Skeletal muscle satellite cell (primary cell): ENCODE measurements around the gene ADK.

Experiments used
- H3K27me3 ChIP-seq: 2 replicates; pipeline ENCODE4 v1.7.0; 2013; ENCODE audit warnings: low read length; ENCODE audit not compliant: control insufficient read depth, insufficient read depth
- H3K36me3 ChIP-seq: 2 replicates; pipeline ENCODE4 v1.7.0; 2013; ENCODE audit warnings: mild to moderate bottlenecking, control low read depth, low read length; ENCODE audit not compliant: insufficient read depth
- H3K4me1 ChIP-seq: 2 replicates; pipeline ENCODE4 v1.7.0; 2013; ENCODE audit warnings: low read length; ENCODE audit not compliant: control insufficient read depth, insufficient read depth
- H3K4me2 ChIP-seq: 2 replicates; pipeline ENCODE4 v1.7.0; 2013; ENCODE audit warnings: mild to moderate bottlenecking, low read length
- H3K4me3 ChIP-seq: 2 replicates; pipeline ENCODE4 v1.7.0; 2013; ENCODE audit warnings: low read length
- H3K9ac ChIP-seq: 2 replicates; pipeline ENCODE4 v1.7.0; 2013; ENCODE audit warnings: mild to moderate bottlenecking, low read depth, low read length, moderate library complexity
- H3K9me3 ChIP-seq: replicated peaks from 2 replicates; pipeline ENCODE4 v1.7.0; 2013; ENCODE audit warnings: mild to moderate bottlenecking, control low read depth, low read length

ADK gene

GRCh38 chr10:74246495-74246894 is 95.5 kb downstream of the ADK start:
- Histone ChIP-seq H3K4me2 (no peak overlapping the region), H3K4me3 (no peak overlapping the region), H3K9me3 (no peaks in the 10 kb centered on the region), H3K27me3 (no peaks in the 10 kb centered on the region), H3K36me3 (peaks cover 8% of the 10 kb centered on the region), H3K4me1 (no peaks in the 10 kb centered on the region), H3K9ac (no peak overlapping the region)

GRCh38 chr10:74249865-74250264 is 98.8 kb downstream of the ADK start:
- no peaks in the 10 kb centered on the region for H3K4me1 ChIP-seq
- H3K9ac ChIP-seq, result no peak overlapping the region
- no peaks in the 10 kb centered on the region for H3K9me3 ChIP-seq
- no peaks in the 10 kb centered on the region for H3K27me3 ChIP-seq
- H3K4me3 ChIP-seq, result no peak overlapping the region
- no peaks in the 10 kb centered on the region for H3K36me3 ChIP-seq
- no peak overlapping the region for H3K4me2 ChIP-seq

- H3K4me1 ChIP-seq, result no peaks in the 10 kb centered on the region
- H3K4me2 ChIP-seq, result no peak overlapping the region
- H3K9me3 ChIP-seq, result no peaks in the 10 kb centered on the region
- no peak overlapping the region for H3K9ac ChIP-seq
- no peak overlapping the region for H3K4me3 ChIP-seq
- no peaks in the 10 kb centered on the region for H3K36me3 ChIP-seq
- H3K27me3 ChIP-seq, result no peaks in the 10 kb centered on the region
Measured at GRCh38 chr10:74255214-74255613, 104.2 kb downstream of the ADK start.

GRCh38 chr10:74255888-74256357 is 104.9 kb downstream of the ADK start:
- Histone ChIP-seq H3K9me3 (no peaks in the 10 kb centered on the region), H3K4me1 (no peaks in the 10 kb centered on the region), H3K4me2 (no peak overlapping the region), H3K9ac (no peak overlapping the region), H3K36me3 (no peaks in the 10 kb centered on the region), H3K4me3 (no peak overlapping the region), H3K27me3 (no peaks in the 10 kb centered on the region)

- Histone ChIP-seq H3K4me1 (no peaks in the 10 kb centered on the region), H3K4me3 (no peak overlapping the region), H3K4me2 (no peak overlapping the region), H3K9me3 (no peaks in the 10 kb centered on the region), H3K27me3 (no peaks in the 10 kb centered on the region), H3K36me3 (no peaks in the 10 kb centered on the region), H3K9ac (no peak overlapping the region)
Measured at GRCh38 chr10:74262856-74263255, 111.8 kb downstream of the ADK start.

- Histone ChIP-seq H3K4me1 (no peaks in the 10 kb centered on the region), H3K27me3 (no peaks in the 10 kb centered on the region), H3K36me3 (no peaks in the 10 kb centered on the region), H3K4me2 (no peak overlapping the region), H3K4me3 (no peak overlapping the region), H3K9ac (no peak overlapping the region), H3K9me3 (no peaks in the 10 kb centered on the region)
Measured at GRCh38 chr10:74263996-74264395, 113.0 kb downstream of the ADK start.

- Histone ChIP-seq H3K4me1 (no peaks in the 10 kb centered on the region), H3K4me3 (no peak overlapping the region), H3K9ac (no peak overlapping the region), H3K9me3 (no peaks in the 10 kb centered on the region), H3K4me2 (no peak overlapping the region), H3K36me3 (no peaks in the 10 kb centered on the region), H3K27me3 (no peaks in the 10 kb centered on the region)
Measured at GRCh38 chr10:74272288-74272687, 121.3 kb downstream of the ADK start.

GRCh38 chr10:74275755-74276290 is 124.8 kb downstream of the ADK start:
- Histone ChIP-seq H3K4me2 (no peak overlapping the region), H3K36me3 (no peaks in the 10 kb centered on the region), H3K4me3 (no peak overlapping the region), H3K9ac (no peak overlapping the region), H3K4me1 (no peaks in the 10 kb centered on the region), H3K9me3 (no peaks in the 10 kb centered on the region), H3K27me3 (no peaks in the 10 kb centered on the region)

GRCh38 chr10:74276416-74276815 is 125.4 kb downstream of the ADK start:
- H3K36me3 ChIP-seq, result no peaks in the 10 kb centered on the region

GRCh38 chr10:74282151-74282847 is 131.3 kb downstream of the ADK start:
- no peak overlapping the region for H3K9ac ChIP-seq
- H3K4me3 ChIP-seq, result no peak overlapping the region
- H3K9me3 ChIP-seq, result peaks cover 10% of the 10 kb centered on the region
- H3K27me3 ChIP-seq, result no peaks in the 10 kb centered on the region
- H3K4me1 ChIP-seq, result peaks cover 8% of the 10 kb centered on the region
- no peak overlapping the region for H3K4me2 ChIP-seq
- peaks cover 3% of the 10 kb centered on the region for H3K36me3 ChIP-seq

More at GRCh38 chr10:74276416-74276815, 125.4 kb downstream of the ADK start:
- H3K9ac ChIP-seq, result no peak overlapping the region
- H3K27me3 ChIP-seq, result no peaks in the 10 kb centered on the region
- H3K4me2 ChIP-seq, result no peak overlapping the region
- H3K9me3 ChIP-seq, result no peaks in the 10 kb centered on the region
- no peaks in the 10 kb centered on the region for H3K4me1 ChIP-seq
- no peak overlapping the region for H3K4me3 ChIP-seq

- no peak overlapping the region for H3K9ac ChIP-seq
- no peak overlapping the region for H3K4me3 ChIP-seq
- H3K9me3 ChIP-seq, result peaks cover 10% of the 10 kb centered on the region
- no peaks in the 10 kb centered on the region for H3K27me3 ChIP-seq
- H3K4me1 ChIP-seq, result peaks cover 8% of the 10 kb centered on the region
- no peak overlapping the region for H3K4me2 ChIP-seq
- peaks cover 3% of the 10 kb centered on the region for H3K36me3 ChIP-seq
Measured at GRCh38 chr10:74282848-74283210, 131.8 kb downstream of the ADK start.

- Histone ChIP-seq H3K4me2 (no peak overlapping the region), H3K4me3 (no peak overlapping the region), H3K9me3 (peaks cover 10% of the 10 kb centered on the region), H3K4me1 (peaks cover 47% of the 10 kb centered on the region), H3K36me3 (peaks cover 3% of the 10 kb centered on the region), H3K9ac (peak overlapping the region; percentile 75), H3K27me3 (no peaks in the 10 kb centered on the region)
Measured at GRCh38 chr10:74289188-74289587, 138.2 kb downstream of the ADK start.
